ENCODE data around the gene ITPR3.

- TF ChIP-seq JUN (IDR thresholded peaks at IDR 0.05; ENCODE audit: borderline replicate concordance, insufficient read depth, insufficient read length, low read depth): no peak
- TF ChIP-seq, protein P1, sequence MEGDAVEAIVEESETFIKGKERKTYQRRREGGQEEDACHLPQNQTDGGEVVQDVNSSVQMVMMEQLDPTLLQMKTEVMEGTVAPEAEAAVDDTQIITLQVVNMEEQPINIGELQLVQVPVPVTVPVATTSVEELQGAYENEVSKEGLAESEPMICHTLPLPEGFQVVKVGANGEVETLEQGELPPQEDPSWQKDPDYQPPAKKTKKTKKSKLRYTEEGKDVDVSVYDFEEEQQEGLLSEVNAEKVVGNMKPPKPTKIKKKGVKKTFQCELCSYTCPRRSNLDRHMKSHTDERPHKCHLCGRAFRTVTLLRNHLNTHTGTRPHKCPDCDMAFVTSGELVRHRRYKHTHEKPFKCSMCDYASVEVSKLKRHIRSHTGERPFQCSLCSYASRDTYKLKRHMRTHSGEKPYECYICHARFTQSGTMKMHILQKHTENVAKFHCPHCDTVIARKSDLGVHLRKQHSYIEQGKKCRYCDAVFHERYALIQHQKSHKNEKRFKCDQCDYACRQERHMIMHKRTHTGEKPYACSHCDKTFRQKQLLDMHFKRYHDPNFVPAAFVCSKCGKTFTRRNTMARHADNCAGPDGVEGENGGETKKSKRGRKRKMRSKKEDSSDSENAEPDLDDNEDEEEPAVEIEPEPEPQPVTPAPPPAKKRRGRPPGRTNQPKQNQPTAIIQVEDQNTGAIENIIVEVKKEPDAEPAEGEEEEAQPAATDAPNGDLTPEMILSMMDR (IDR thresholded peaks at IDR 0.05; ENCODE audit: extremely low read depth in 1 of 2, insufficient read depth in 1 of 2, low read depth in 1 of 2, low read length in 2 of 2): no peak
- TF ChIP-seq EZH2 (IDR thresholded peaks at IDR 0.05; ENCODE audit: borderline replicate concordance, low read depth, low read length, severe bottlenecking): no peak
- no peak for TF ChIP-seq POLR2A (IDR thresholded peaks at IDR 0.05; ENCODE audit: low read depth, low read length)
- no peak for TF ChIP-seq GATA2 (IDR thresholded peaks at IDR 0.05; ENCODE audit: insufficient read depth, insufficient read length, low read depth, low read length)
- no peak for TF ChIP-seq POLR2AphosphoS5 (IDR thresholded peaks at IDR 0.05; ENCODE audit: insufficient read depth, low read depth, low read length)
- no peak for TF ChIP-seq MYC (IDR thresholded peaks at IDR 0.05; ENCODE audit: low read depth, low read length)
Measured at GRCh38 chr6:33744895-33745546, 123.9 kb downstream of the ITPR3 start.

All from endothelial cell of umbilical vein (primary cell).